GM21737 (cell line): ENCODE measurements around the gene KLRF2.
"Not testable (repeated sequence)": the region's sequence is repeated elsewhere in the genome, so short reads cannot be mapped to it uniquely, and the experiment has no call there.

ENCODE experiments used
- ATAC-seq: cut with Tn5 transposase; IDR thresholded peaks from one replicate; pipeline ENCODE4 v1.9.1; 2021; ENCODE audit warnings: mild to moderate bottlenecking, moderate library complexity; ENCODE audit not compliant: unreplicated experiment

The KLRF2 gene, protein sequence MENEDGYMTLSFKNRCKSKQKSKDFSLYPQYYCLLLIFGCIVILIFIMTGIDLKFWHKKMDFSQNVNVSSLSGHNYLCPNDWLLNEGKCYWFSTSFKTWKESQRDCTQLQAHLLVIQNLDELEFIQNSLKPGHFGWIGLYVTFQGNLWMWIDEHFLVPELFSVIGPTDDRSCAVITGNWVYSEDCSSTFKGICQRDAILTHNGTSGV

GRCh38 chr12:9881246-9881645 lies at the start of gene KLRF2:
TSS of gene KLRF2 (plus strand) at chr12:9881489. CDS start at chr12:9881596, 107 bp downstream.
- ATAC-seq, result no peak

- ATAC-seq, result no peak
Observed at GRCh38 chr12:9831720-9832119, 49.6 kb upstream of the KLRF2 start.

DNA sequence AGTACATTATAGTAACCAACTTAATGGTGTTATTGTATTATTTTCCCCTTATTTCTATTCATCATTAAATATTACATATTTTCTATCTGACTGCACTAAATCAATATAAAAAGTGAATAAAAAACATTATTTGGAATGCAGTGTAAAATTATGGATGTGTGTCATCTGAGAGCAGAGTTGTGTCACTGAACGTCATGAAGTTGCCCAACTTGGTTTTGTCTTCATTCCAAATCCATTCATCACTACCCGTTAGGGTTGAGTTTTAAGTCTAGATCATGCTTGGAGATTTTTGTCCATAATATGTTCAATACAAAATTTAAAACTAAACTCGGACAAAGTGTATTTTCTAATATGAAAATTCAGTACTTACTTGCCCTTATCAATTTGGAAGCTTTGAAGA lies 37.9 kb upstream of the KLRF2 start:
- no peak for ATAC-seq

GRCh38 chr12:9848899-9849298 lies 32.4 kb upstream of the KLRF2 start:
- no peak for ATAC-seq

- no peak for ATAC-seq
Observed at GRCh38 chr12:9851050-9851449, 30.2 kb upstream of the KLRF2 start.

- no peak for ATAC-seq
Observed at GRCh38 chr12:9851927-9852326, 29.4 kb upstream of the KLRF2 start.

- ATAC-seq, result no peak
Observed at GRCh38 chr12:9856151-9856550, 25.1 kb upstream of the KLRF2 start.

DNA sequence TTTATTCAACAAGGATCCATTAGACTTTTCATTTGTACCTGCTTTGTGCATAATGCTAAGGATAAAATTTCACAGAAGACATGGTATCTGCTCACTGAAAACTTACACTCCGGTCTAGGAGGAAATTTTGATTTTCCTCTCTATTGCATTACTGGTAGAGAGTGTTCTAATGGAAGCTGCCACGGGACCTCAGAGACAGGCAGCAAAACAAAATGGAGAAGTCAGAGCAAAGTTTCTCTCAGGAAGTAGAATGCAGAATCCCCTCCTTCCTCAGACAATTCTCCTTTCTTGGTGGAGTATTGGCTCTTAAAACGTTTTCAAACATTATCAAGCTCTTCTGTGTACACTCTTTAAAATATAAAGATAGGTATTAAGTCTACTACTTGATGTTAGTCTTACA lies 24.4 kb upstream of the KLRF2 start:
- ATAC-seq, result no peak

GRCh38 chr12:9858135-9858534 lies 23.2 kb upstream of the KLRF2 start:
- no peak for ATAC-seq

GRCh38 chr12:9864913-9865675 lies 16.2 kb upstream of the KLRF2 start:
- no peak for ATAC-seq

DNA sequence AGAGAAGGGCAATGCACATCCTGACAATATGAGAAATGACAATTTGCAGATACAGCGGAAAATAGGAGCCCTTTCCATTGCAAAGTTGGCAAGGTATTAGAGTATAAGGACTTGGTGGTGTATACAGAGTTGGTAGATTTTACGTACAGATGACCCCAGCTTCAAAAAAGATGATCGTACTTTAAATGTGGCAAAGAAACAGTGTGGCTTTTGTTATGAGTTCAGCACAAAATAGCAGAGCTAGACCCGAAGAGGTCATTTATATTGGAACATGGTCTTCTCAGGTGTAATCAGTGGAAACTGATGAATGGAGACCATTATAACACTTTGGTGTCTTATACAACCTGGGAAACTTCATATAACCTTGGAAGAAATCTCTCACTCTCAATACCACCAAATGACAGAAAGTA lies 14.4 kb upstream of the KLRF2 start:
- no peak for ATAC-seq

GRCh38 chr12:9867531-9867930 lies 13.8 kb upstream of the KLRF2 start:
- ATAC-seq, result no peak

GRCh38 chr12:9868311-9868801 lies 12.9 kb upstream of the KLRF2 start:
- no peak for ATAC-seq

DNA sequence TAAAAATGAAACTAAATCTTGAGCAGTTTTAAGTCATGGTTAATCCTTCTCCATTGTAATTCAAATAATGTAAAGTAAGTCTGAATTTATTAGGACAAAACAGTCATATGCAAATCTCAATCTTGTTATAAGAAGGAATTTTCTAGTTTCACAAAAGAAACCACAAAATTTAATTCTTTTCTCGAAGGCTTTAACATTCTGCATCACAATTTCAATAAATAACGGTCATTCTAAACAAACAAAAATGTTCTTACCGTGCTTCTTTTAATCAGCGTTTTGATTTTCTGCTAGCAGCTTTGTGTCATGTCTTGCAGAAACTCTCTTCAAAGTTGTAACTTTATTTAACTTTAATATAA lies 12.4 kb upstream of the KLRF2 start:
- ATAC-seq, result no peak

DNA sequence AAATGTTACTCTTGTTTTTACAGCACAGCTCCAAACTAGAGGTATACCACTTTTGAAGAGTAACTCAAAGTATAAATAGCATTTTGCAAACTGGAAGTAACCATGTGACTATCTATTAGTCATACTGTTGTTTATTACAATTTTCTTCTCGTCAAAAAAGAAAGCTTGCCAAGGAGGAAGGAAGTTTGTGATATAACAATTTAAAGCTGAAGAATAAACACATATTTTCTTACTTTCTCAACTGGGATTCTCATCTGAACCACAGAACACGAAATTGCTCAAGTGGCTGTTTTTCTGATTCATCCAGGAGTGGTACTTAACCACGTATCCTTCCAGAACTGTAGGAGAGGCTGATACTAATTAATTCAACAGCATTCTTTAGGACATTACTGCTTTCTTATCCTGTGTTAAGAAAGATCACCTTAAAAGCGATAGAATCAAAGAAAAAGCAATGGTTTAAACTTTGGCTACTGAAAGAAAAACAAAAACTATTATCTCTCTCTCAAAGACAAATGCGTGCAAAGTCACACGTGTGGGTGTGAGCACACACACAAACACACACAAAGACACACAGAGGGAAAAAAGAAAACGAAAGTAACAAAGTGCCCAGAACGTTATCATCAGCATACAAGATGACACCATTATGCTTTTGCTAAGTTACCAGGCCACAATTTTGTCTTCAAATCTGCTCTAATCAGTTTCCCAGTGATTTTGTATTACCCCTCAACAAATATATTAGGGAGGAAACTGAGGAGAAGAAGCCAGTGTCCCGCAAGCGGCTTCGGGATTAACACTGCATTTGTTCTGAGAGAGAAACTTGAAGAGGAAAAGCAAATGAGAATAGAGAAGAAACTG lies 11.8 kb upstream of the KLRF2 start, which contains the start of gene CLEC2B:
Gene CLEC2B, minus strand, starts transcription at position 48 of the 855 bp plus-strand sequence.
- peak; percentile 38 for ATAC-seq

DNA sequence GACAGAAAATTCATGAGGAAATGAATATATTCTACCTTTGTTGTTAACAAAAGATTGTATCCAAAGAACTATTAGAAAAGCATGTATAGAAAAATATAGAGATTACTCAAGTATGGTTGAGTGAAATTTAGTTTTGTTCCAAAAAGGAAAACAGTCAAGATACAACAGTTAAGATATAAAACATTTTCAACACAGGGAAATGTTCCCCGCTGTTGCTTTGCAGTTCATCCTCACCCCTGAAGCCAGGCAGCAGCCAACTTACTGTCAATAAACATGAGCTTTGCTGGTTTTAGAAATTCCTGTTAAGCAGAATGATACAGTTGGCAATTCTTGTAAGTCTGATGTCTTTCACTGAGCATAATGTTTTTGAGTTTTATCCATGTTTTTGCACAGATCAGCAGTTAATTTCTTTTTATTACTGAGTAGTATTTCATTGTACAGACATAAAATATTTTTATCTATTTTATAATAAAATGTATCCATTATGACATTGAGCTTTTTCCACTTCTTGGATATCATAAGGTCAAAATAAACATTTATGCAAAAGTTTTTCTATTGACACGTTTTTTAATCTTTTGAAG lies 10.9 kb upstream of the KLRF2 start:
- no peak for ATAC-seq

DNA sequence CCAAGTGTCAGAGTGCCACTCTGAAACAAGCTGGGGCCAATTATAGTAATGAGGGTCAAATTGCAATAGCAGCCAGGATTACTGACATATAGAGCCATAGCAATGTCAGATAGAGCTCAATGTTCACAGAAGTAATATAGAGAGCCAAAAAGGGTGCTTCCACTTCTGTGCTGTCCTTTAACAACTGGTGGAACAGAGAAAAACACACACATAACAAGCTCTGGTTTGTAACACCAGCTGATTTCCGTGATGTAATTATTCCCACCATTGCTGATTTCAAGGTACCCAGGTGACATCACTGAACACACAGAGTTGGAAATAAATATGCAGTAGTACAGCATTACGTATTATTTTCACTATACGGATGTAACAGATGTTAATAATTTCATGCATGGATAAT lies 9.1 kb upstream of the KLRF2 start:
- ATAC-seq, result no peak

GRCh38 chr12:9872742-9873141 lies 8.5 kb upstream of the KLRF2 start:
- no peak for ATAC-seq

- ATAC-seq, result not testable (repeated sequence)
Observed at GRCh38 chr12:9876120-9876519, 5.2 kb upstream of the KLRF2 start.

- ATAC-seq, result no peak
Observed at GRCh38 chr12:9880532-9881078, 684 bp upstream of the KLRF2 start.

DNA sequence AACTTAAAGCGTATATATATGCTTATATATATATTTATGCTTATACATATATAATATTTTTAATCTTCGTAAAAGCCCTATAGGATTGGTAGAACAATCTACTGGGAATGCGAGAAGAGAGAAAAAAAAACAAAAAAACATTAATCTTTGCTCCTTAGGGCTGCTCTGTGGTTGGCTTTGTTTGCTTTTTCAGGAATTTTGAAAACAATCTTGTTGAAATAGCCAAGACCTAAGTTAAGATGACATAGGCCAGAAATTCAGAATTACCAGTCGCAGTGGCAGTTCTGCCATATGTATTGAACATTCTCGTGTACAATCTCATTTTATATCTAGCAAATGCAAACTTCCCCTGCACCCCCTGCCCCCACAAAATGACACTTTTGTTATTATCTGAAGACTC lies 699 bp downstream of the KLRF2 start:
- no peak for ATAC-seq
